Adrenal gland (tissue), 12 donors: Measurements from ENCODE around the gene HSD17B8. TPM values are rescaled to one million over a fixed set of nuclear protein-coding genes. Genes with fewer than 3 reads are reported as not detected.

Experiments used
- DNase-seq, 7 donors: peaks; one replicate each; pipeline ENCODE4 v3.0.0-alpha.2; 2019 to 2020
- H3K27ac ChIP-seq, 5 donors: fragments of 200-600 bp; sonication (generic) in 4 of 5; 1 replicate in 3 of 5; 2 replicates in 2 of 5; pipeline versions ENCODE4 v1.5.1 to v1.8.0; 2016 to 2020; ENCODE audit warnings: mild to moderate bottlenecking in 1 of 5
- H3K27me3 ChIP-seq: fragments of 200-600 bp; 2 replicates; pipeline ENCODE4 v1.8.0; 2021
- H3K36me3 ChIP-seq, 2 donors: fragments of 200-600 bp; replicated peaks in 1 of 2; 1 replicate in 1 of 2; 2 replicates in 1 of 2; pipeline versions ENCODE4 v1.5.1 to v1.8.0; 2018 to 2022
- H3K4me1 ChIP-seq, 2 donors: fragments of 200-600 bp; replicated peaks in 1 of 2; 1 replicate in 1 of 2; 2 replicates in 1 of 2; pipeline versions ENCODE4 v1.5.1 to v1.8.0; 2018 to 2021
- H3K4me3 ChIP-seq, 4 donors: fragments of 200-600 bp; sonication (generic) in 3 of 4; one replicate each; pipeline ENCODE4 v1.5.1; 2016 to 2018
- H3K9me3 ChIP-seq, 3 donors: fragments of 200-600 bp; sonication (generic) in 1 of 3; replicated peaks in 1 of 3; 1 replicate in 2 of 3; 2 replicates in 1 of 3; pipeline versions ENCODE4 v1.5.1 to v1.8.0; 2016 to 2021
- POLR2A ChIP-seq, 2 donors: fragments of 450-650 bp; IDR thresholded peaks; one replicate each; pipeline ENCODE4 v1.6.1; 2017; ENCODE audit warnings: antibody characterized with exemption in 2 of 2, mild to moderate bottlenecking in 2 of 2, moderate library complexity in 1 of 2
- WGBS, 4 donors: extraction: QIAGEN DNeasy Blood & Tissue Kit in 2 of 4; methylation state at CpG; one replicate each; pipeline versions ENCODE4 v1.1.5 to v1.1.7; 2013 to 2017; 5-methylcytosine and 5-hydroxymethylcytosine counted together
- intact Hi-C, 2 donors: fragments of 100-400 bp; cut with DNase I; formaldehyde crosslinking; loops; one replicate each; pipeline versions ENCODE4 v1.14.1 to v1.15.0; 2022 to 2023
- polyA plus RNA-seq, 3 donors: library from polyadenylated mRNA; stranded (reverse); fragments of 200-250 nt in 2 of 3; fragments of 350-450 nt in 1 of 3; fragmentation: Illumina TruSeq in 1 of 3; extraction: RNeasy Lipid Tissue Mini Kit (QIAGEN cat#74804) in 1 of 3; gene quantifications; one replicate each; pipeline ENCODE4 v1.2.3, GENCODE V29; 2013 to 2014
- total RNA-seq, 9 donors: library from RNA; depleted of rRNA in 4 of 9; stranded (reverse); fragments of >200 nt in 4 of 9; fragments of 120-200 nt in 1 of 9; fragmentation: NEBNext Ultra II Directional in 1 of 9; extraction: Animal tissue kit (Norgen Biotek cat#: 25700) in 1 of 9; gene quantifications; one replicate each; pipeline versions ENCODE4 v1.1.0 to v1.2.4, GENCODE V29; 2013 to 2023
- TF ChIP-seq, protein P1 (sequence below), 6 experiments: fragments of 450-650 bp in 4 of 6; fragments of 200-600 bp in 2 of 6; sonication (generic) in 1 of 6; IDR thresholded peaks; 1 replicate in 5 of 6; 2 replicates in 1 of 6; pipeline versions ENCODE4 v1.5.1 to v1.8.0; 2016 to 2021; ENCODE audit warnings: antibody characterized with exemption in 6 of 6, mild to moderate bottlenecking in 2 of 6, moderate library complexity in 1 of 6
- donor health status: healthy with polysubstance abuse.
- donor health status: Bipolar disorder and iron deficiency.
- donor health status: DM: yes; HTN: yes; CAD: no.
- donor health status: DM: no; HTN: no; CAD: no.
- donor health status: DM: no; HTN: no; CAD: no.
- donor health status: DM: yes; HTN: yes; CAD: no.

HSD17B8 gene
- total and polyA plus RNA-seq, 12 donors: 13.4 to 96.3 (median 32.7) TPM

DNA sequence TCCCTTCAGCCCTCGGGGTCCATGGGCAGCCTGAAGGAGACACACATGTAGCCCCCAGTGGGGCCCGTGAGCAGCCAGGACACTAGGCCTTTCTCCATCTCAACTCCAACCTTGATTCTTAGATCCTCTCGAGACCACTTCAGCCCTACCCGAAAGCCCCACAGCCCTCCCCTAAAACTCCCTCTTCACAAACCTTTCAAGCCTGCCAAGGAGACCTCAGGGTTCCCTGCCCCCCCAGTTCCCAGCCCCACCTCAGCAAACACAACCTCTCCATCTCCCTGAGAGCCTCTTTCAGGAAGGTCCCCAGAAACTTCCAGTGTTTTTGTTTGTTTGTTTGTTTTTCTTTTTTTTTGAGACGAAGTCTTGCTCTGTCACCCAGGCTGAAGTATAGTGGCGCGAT lies 23.3 kb upstream of the HSD17B8 start:
- no peak overlapping the region for H3K27ac ChIP-seq
- 85 to 93% (median 87%) methylated on average over 7 of the region's 7 CpGs for WGBS, 4 donors
- no peak overlapping the region for H3K4me3 ChIP-seq
- DNase-seq: no peak
- no peaks in the 10 kb centered on the region for H3K27me3 ChIP-seq
- H3K4me1 ChIP-seq: no peaks in the 10 kb centered on the region
- no peaks in the 10 kb centered on the region for H3K36me3 ChIP-seq
- TF ChIP-seq, protein P1, sequence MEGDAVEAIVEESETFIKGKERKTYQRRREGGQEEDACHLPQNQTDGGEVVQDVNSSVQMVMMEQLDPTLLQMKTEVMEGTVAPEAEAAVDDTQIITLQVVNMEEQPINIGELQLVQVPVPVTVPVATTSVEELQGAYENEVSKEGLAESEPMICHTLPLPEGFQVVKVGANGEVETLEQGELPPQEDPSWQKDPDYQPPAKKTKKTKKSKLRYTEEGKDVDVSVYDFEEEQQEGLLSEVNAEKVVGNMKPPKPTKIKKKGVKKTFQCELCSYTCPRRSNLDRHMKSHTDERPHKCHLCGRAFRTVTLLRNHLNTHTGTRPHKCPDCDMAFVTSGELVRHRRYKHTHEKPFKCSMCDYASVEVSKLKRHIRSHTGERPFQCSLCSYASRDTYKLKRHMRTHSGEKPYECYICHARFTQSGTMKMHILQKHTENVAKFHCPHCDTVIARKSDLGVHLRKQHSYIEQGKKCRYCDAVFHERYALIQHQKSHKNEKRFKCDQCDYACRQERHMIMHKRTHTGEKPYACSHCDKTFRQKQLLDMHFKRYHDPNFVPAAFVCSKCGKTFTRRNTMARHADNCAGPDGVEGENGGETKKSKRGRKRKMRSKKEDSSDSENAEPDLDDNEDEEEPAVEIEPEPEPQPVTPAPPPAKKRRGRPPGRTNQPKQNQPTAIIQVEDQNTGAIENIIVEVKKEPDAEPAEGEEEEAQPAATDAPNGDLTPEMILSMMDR (IDR thresholded peaks at IDR 0.05): no peak
- TF ChIP-seq POLR2A (IDR thresholded peaks at IDR 0.05): no peak
- intact Hi-C loops: no loop called here
- H3K9me3 ChIP-seq: no peaks in the 10 kb centered on the region

DNA sequence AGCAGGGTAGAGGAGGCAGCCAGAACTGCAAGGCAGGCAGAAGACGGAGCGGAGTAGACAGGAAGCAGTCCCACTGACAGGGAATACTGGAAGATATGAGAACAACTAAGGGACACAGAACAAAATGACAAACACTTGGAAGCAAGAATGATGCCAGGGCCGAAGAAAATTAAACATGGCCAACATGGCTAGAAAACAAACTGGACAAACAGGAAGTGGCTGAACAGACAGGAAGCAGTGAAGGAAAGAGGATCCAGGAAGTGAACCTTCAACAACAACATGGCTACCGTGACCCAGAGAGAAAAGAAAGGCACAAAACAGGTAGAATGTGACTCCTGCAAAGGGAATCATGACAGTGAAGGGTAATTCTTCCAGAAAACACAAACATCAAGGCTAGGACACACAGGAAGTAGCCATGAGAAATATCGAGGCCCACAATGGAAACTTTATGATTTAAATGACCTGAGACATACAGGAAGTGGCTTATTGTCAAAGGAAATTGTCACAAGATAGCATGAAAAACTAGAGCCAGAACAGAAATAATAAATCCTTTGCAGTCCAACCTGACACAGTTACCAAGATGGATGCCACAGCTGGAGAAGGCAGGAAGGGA lies 21.3 kb upstream of the HSD17B8 start:
- H3K4me3 ChIP-seq: no peak overlapping the region
- H3K4me1 ChIP-seq: no peaks in the 10 kb centered on the region
- WGBS, 4 donors: 69 to 73% (median 72%) methylated on average over 5 of the region's 5 CpGs
- TF ChIP-seq, protein P1 (IDR thresholded peaks at IDR 0.05): no peak
- no peak for TF ChIP-seq POLR2A (IDR thresholded peaks at IDR 0.05)
- H3K9me3 ChIP-seq: no peaks in the 10 kb centered on the region
- intact Hi-C loops: no loop called here
- no peaks in the 10 kb centered on the region for H3K27me3 ChIP-seq
- H3K27ac ChIP-seq: no peak overlapping the region
- DNase-seq: no peak
- H3K36me3 ChIP-seq: no peaks in the 10 kb centered on the region

DNA sequence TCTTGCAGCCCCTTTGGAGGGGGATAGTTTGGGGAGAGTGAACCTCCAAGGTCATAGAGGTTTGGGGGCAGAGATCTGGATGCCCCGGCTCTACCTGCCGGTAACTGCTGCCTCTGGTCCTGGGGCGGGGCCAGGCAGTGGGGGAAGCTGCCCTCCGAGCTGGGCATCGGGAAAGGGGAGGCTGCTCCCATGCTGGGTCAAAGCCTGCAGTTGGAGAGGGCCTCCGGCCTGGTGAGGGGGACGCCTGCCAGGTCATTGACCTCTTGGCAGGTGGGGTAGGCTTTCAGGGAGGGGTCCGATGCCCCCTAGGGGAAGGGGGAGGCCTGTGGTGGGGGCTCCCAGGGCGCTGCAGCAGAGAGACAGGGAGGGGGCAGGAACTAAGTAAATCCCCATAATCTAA lies 19.3 kb upstream of the HSD17B8 start:
- TF ChIP-seq POLR2A (IDR thresholded peaks at IDR 0.05): no peak
- TF ChIP-seq, protein P1 (IDR thresholded peaks at IDR 0.05): no peak
- Histone ChIP-seq H3K4me3 (no peak overlapping the region), H3K4me1 (no peaks in the 10 kb centered on the region), H3K27me3 (no peaks in the 10 kb centered on the region), H3K36me3 (no peaks in the 10 kb centered on the region), H3K9me3 (no peaks in the 10 kb centered on the region), H3K27ac (no peak overlapping the region)
- DNase-seq: no peak
- WGBS, 4 donors: 69 to 80% (median 76%) methylated on average over 9 of the region's 9 CpGs
- intact Hi-C loops: no loop called here

DNA sequence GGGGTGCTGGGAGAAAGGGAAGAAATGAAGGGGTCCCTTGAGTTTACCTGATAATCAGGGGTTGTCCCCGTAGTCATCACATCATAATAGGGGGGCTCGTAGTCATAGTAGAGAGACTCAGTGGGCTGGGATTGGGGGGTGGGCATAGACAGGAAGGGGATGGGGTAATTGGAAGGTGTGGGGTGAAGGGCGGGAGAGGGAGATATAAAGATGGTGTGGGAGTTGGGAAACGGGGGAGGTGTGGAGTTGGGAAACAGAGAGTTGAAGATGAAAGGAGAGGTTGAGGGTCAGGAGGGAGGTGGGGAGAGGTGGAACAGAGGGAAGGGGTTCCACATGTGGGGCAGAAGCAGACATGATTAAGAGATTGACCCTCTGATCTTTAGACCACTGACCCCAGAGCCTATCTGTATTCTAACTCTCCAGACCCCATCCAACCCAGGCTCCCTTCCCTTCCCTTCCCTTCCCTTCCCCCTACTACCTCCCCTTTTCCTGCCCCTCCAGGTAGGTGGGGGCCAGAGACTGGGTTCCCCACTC lies 18.7 kb upstream of the HSD17B8 start:
- no peak overlapping the region for H3K4me3 ChIP-seq
- H3K9me3 ChIP-seq: no peaks in the 10 kb centered on the region
- H3K4me1 ChIP-seq: no peaks in the 10 kb centered on the region
- intact Hi-C loops: no loop called here
- H3K27me3 ChIP-seq: no peaks in the 10 kb centered on the region
- DNase-seq: no peak
- TF ChIP-seq POLR2A (IDR thresholded peaks at IDR 0.05): no peak
- TF ChIP-seq, protein P1 (IDR thresholded peaks at IDR 0.05): no peak
- H3K27ac ChIP-seq: no peak overlapping the region
- 77 to 88% (median 83%) methylated on average over 4 of the region's 4 CpGs for WGBS, 4 donors
- no peaks in the 10 kb centered on the region for H3K36me3 ChIP-seq
